H1 (cell line): ENCODE measurements around the gene NDUFAF3. TPM values are rescaled to one million over a fixed set of nuclear protein-coding genes. Genes with fewer than 3 reads are reported as not detected.

ENCODE experiments used
- GABPA ChIP-seq: IDR thresholded peaks from 2 replicates; pipeline ENCODE4 v1.6.1; 2011; ENCODE audit warnings: mild to moderate bottlenecking, low read length, moderate library complexity, borderline replicate concordance; ENCODE audit not compliant: insufficient read depth
- polyA plus RNA-seq, 7 experiments: library from polyadenylated mRNA; depleted of rRNA in 3 of 7; stranded (reverse) in 5 of 7; unstranded in 2 of 7; fragments of >200 nt in 5 of 7; fragments of 200-250 nt in 2 of 7; gene quantifications; 1 replicate in 5 of 7; 2 replicates in 1 of 7; 4 replicates in 1 of 7; pipeline versions ENCODE4 v1.2.1 to v1.2.3, GENCODE V29; 2011 to 2013; ENCODE audit warnings: missing spikeins in 2 of 7, mixed read lengths in 2 of 7
- total RNA-seq: library from RNA; stranded (reverse); fragmentation: NEBNext Ultra II Directional; extraction: Animal tissue kit (Norgen Biotek cat#: 25700); gene quantifications from 2 replicates; pipeline ENCODE4 v1.2.1, GENCODE V29; 2021

The NDUFAF3 gene
- total and polyA plus RNA-seq, 2 of the 8 experiments (the other 6 are each of a cell fraction or from before 2014, with no cell fraction given) = 27.8 to 45.5 TPM

DNA sequence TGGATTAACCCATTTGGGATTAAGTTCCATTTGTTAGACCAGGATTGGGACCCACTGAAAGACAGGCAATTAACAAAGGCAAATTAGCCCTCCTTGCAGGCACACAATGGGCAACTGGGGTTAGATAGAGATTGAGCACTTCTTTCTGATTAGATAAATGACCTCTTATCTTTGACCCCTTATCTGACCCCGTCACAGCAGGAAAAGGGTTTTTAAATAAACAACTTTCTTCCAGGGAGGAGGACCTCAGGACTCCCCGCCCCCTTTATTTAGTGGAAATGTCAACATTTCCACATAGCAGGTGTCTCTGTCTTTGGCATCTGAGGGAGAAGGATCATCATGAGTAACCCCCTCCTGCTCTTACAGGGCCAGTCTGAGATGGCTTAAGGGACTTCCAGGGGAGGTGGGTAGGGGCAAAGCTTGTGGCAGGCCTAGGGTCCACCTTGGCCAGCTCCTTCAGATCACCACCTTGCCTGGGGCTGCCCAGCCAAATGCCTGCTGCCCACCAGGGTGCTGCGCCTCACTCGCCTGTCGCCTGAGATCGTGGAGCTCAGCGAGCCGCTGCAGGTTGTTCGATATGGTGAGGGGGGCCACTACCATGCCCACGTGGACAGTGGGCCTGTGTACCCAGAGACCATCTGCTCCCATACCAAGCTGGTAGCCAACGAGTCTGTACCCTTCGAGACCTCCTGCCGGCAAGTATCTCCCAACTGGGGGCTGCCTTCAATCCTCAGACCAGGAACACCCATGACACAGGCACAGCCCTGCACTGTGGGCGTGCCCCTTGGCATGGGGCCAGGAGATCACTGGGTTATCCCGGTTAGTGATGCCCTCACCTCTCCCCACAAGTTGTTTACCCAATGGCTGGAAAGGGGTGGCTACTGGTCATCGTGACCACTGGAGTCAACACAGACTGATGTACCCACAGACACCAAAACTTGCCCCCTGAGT is 17.3 kb upstream of the NDUFAF3 start (continued):
- TF ChIP-seq GABPA = no peak
